Activated naive CD4-positive, alpha-beta T cell treated with anti-CD3 and anti-CD28 coated beads for 36 hours (primary cell): ENCODE results near the gene DDI2. TPM values are rescaled to one million over a fixed set of nuclear protein-coding genes. Genes with fewer than 3 reads are reported as not detected.

Source experiments
- CTCF ChIA-PET: fragments of 350-600 bp; sonication (Branson Sonifier 250); formaldehyde crosslinking; loops from one replicate; lab custom pipeline; 2021; ENCODE audit warnings: antibody characterized with exemption; lab: Charles Lee
- DNase-seq: peaks from one replicate; pipeline ENCODE4 v3.0.0-alpha.2; 2020
- H3K27ac Mint-ChIP-seq: one replicate; pipeline ENCODE4 v1.8.0; 2021; ENCODE audit warnings: mild to moderate bottlenecking, mixed read lengths
- H3K27me3 Mint-ChIP-seq: one replicate; pipeline ENCODE4 v1.8.0; 2021; ENCODE audit warnings: low read depth, mixed read lengths
- H3K36me3 Mint-ChIP-seq: one replicate; pipeline ENCODE4 v1.8.0; 2021; ENCODE audit warnings: low read depth, mixed read lengths
- H3K4me1 Mint-ChIP-seq: one replicate; pipeline ENCODE4 v1.8.0; 2021; ENCODE audit warnings: low read depth, mixed read lengths
- H3K4me3 Mint-ChIP-seq: one replicate; pipeline ENCODE4 v1.8.0; 2021; ENCODE audit warnings: mild to moderate bottlenecking, moderate library complexity, mixed read lengths
- H3K9me3 Mint-ChIP-seq: one replicate; pipeline ENCODE4 v1.8.0; 2021; ENCODE audit warnings: mixed read lengths
- intact Hi-C: fragments of 100-400 bp; cut with micrococcal nuclease; formaldehyde crosslinking; loops from one replicate; pipeline ENCODE4 v1.15.1; 2023
- total RNA-seq, 2 experiments: library from RNA; stranded (reverse); gene quantifications; one replicate each; pipeline ENCODE4 v1.2.3, GENCODE V29; 2021

Gene DDI2
- total RNA-seq, 2 experiments from 2014 or later, result 19.6 to 20.7 TPM

DNA sequence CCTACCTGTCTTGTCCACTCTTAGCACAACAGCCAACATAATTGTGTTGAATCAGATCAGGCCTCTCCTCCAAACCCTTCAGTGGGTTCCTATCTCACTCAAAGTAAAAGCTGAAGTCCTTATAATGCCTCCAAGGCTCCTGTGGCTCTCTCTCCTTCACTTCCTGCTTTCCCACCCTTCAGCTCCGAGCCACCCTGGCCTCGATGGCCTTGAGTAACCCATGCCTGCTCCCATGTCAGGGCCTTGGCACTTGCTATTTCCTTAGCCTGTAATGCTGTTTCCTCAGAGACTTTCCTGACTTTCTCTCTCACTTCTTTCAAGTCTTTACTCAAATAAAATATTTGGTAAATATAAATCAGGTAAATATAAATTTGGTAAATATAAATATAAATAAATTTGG is 58.8 kb downstream of the DDI2 start:
- intact Hi-C loops, result no loop called here
- no peak for DNase-seq
- Mint-ChIP-seq H3K36me3 (no peaks in the 10 kb centered on the region), H3K27ac (no peak overlapping the region), H3K4me1 (peaks cover 18% of the 10 kb centered on the region), H3K9me3 (no peaks in the 10 kb centered on the region), H3K27me3 (no peaks in the 10 kb centered on the region), H3K4me3 (no peak overlapping the region)
- CTCF ChIA-PET, result no interaction called here

DNA sequence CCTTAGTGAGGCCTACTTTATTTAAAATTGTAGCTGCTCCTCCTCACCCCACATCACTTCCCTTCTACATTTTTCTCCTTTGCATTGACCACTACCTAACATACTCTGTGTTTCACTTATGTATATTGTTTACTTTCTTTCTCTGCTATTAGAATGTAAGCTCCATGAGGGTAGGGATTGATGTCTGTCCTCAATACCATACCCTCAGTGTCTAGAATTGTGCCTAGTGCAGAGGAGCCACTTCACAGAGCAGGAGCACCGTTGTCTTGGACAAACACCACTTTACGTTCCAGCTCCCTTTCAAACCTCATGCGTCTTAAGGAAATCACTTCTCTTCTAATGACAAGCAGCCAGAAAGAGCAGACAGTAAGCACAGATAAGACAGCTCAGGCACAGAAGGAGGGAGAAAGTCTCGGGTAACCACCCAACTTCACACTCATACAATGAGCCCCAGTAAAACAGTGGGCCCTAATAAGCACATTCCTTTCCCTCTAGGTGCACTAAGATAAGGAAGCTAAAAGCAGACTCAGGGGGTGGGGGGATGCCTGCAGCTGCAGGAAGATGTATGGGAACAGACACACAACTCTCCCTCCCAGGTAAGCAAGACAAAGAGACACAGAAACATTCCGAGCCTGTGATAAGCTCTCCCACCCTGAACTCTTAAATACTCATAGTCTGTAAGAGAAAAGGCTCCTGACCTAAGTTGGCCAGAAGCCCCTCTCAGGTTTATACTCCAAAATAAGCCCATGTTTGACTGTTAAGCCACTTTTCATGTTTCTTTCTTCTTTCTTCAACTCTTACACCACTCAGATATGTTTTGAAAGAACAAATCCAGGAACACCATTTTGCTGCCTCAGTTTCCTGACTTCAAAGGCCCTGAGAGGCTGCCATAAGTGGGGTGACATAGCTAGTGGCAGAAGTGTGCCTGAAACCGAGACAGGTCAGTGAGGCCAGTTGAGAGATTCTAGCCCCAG is 59.7 kb downstream of the DDI2 start:
- intact Hi-C loops, result no loop called here
- H3K27ac Mint-ChIP-seq, result no peak overlapping the region
- CTCF ChIA-PET, result interaction anchor here (0.5 to 0.8 kb wide), 2 partner anchors 12 to 115 kb away, joined by 3 to 4 read pairs; no protein-coding TSS in a partner anchor
- H3K4me1 Mint-ChIP-seq, result peaks cover 22% of the 10 kb centered on the region
- no peak for DNase-seq
- no peaks in the 10 kb centered on the region for H3K27me3 Mint-ChIP-seq
- H3K36me3 Mint-ChIP-seq, result no peaks in the 10 kb centered on the region
- H3K9me3 Mint-ChIP-seq, result no peaks in the 10 kb centered on the region
- no peak overlapping the region for H3K4me3 Mint-ChIP-seq

DNA sequence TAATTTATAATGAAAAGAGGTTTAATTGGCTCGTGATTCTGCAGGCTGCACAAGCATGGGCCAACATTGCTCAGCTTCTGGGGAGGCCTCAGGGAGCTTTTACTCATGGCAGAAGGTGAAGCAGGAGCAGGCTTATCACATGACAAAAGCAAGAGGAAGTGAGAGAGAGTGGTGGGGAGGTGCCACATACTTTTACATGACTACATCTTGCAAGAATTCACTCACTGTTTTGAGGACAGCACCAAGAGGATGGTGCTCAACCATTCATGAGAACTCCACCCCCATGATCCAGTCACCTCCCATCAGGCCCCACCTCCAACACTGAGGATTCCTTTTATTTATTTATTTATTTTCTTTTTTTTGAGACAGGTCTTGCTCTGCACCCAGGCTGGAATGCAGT is 61.3 kb downstream of the DDI2 start:
- H3K27ac Mint-ChIP-seq, result no peak overlapping the region
- peak; percentile 37 for DNase-seq
- no peaks in the 10 kb centered on the region for H3K9me3 Mint-ChIP-seq
- intact Hi-C loops, result no loop called here
- no peaks in the 10 kb centered on the region for H3K27me3 Mint-ChIP-seq
- peaks cover 22% of the 10 kb centered on the region for H3K4me1 Mint-ChIP-seq
- H3K4me3 Mint-ChIP-seq, result no peak overlapping the region
- CTCF ChIA-PET, result no interaction called here
- H3K36me3 Mint-ChIP-seq, result no peaks in the 10 kb centered on the region

DNA sequence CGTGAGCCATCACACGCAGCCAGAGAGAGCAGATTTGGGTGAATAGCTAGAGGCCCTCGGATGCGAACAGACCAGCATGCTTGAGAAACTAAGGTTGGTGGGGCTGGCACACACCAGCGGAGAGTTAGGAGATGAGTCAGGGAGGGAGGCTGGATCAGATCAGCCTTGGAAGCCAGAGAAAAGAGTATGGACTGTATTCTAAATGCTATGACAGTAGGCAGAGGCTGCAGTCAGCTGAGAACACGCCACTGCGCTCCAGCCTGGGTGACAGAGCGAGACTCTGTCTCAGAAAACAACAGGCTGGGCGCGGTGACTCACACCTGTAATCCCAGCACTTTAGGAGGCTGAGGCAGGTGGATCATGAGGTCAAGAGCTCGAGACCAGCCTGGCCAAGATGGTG is 62.9 kb downstream of the DDI2 start:
- H3K36me3 Mint-ChIP-seq, result no peaks in the 10 kb centered on the region
- intact Hi-C loops, result loop anchor here (2.0 kb wide), 1 partner anchor 17 kb away; no protein-coding TSS in a partner anchor
- no peaks in the 10 kb centered on the region for H3K9me3 Mint-ChIP-seq
- H3K27me3 Mint-ChIP-seq, result no peaks in the 10 kb centered on the region
- no peak overlapping the region for H3K27ac Mint-ChIP-seq
- peaks cover 24% of the 10 kb centered on the region for H3K4me1 Mint-ChIP-seq
- no peak overlapping the region for H3K4me3 Mint-ChIP-seq
- DNase-seq, result no peak
- CTCF ChIA-PET, result no interaction called here

DNA sequence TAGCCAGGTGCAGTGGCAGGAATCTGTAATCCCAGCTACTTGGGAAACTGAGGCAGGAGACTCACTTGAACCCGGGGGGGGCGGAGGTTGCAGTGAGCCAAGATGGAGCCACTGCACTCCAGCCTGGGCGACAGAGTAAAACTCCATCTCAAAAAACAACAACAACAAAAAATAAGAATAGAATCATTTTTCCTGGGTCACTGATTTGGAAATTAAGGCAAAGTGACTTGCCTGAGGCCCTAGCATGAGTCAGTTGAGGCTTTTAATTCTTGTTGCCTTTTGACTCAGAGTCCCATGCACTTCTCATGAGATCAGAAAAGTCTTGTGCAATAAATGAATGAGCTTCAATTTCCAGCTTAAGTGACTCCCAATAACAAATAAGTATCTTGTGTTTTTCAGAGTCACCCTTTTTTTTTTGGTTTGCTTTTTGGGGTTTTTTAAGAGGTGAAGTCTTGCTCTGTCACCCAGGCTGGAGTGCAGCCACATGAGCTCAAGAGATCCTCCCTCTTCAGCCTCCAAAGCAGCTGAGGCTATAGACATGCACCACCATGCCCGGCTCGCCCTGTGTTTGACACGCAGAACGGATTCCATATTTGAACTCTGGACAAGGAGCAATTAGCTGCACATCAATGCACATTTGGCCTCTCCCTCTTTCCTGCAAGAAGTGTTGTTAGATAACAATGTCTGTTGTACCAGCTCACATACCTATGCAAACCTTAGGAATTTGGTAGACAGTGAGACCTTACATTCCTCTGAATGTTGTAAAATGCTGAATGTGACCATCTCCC is 63.5 kb downstream of the DDI2 start:
- Mint-ChIP-seq H3K4me3 (no peak overlapping the region), H3K9me3 (no peaks in the 10 kb centered on the region), H3K4me1 (peaks cover 29% of the 10 kb centered on the region), H3K27me3 (no peaks in the 10 kb centered on the region), H3K27ac (peak overlapping the region; percentile 50), H3K36me3 (no peaks in the 10 kb centered on the region)
- CTCF ChIA-PET, result interaction anchor here (0.7 kb wide), 1 partner anchor 50 kb away, joined by 3 read pairs; no protein-coding TSS in a partner anchor
- intact Hi-C loops, result loop anchor here (2.0 kb wide), 1 partner anchor 16 kb away; no protein-coding TSS in a partner anchor
- DNase-seq, result peak; percentile 26

- no peak overlapping the region for H3K4me3 Mint-ChIP-seq
- H3K27me3 Mint-ChIP-seq, result no peaks in the 10 kb centered on the region
- intact Hi-C loops, result loop anchor here (2.0 kb wide), 1 partner anchor 15 kb away; no protein-coding TSS in a partner anchor
- DNase-seq, result no peak
- peaks cover 35% of the 10 kb centered on the region for H3K4me1 Mint-ChIP-seq
- no peak overlapping the region for H3K27ac Mint-ChIP-seq
- no peaks in the 10 kb centered on the region for H3K9me3 Mint-ChIP-seq
- CTCF ChIA-PET, result interaction anchor here (0.7 kb wide), 2 partner anchors 35 to 51 kb away, joined by 3 read pairs; no protein-coding TSS in a partner anchor
- peaks cover 4% of the 10 kb centered on the region for H3K36me3 Mint-ChIP-seq
Measured at GRCh38 chr1:15681349-15682292, 64.4 kb downstream of the DDI2 start.

GRCh38 chr1:15682936-15683341 is 65.7 kb downstream of the DDI2 start:
- no peak for DNase-seq
- intact Hi-C loops, result no loop called here
- H3K36me3 Mint-ChIP-seq, result peaks cover 9% of the 10 kb centered on the region
- H3K4me3 Mint-ChIP-seq, result peak overlapping the region; percentile 44
- H3K4me1 Mint-ChIP-seq, result peaks cover 46% of the 10 kb centered on the region
- peak overlapping the region; percentile 76 for H3K27ac Mint-ChIP-seq
- H3K9me3 Mint-ChIP-seq, result peaks cover under 1% of the 10 kb centered on the region
- CTCF ChIA-PET, result no interaction called here
- H3K27me3 Mint-ChIP-seq, result no peaks in the 10 kb centered on the region

DNA sequence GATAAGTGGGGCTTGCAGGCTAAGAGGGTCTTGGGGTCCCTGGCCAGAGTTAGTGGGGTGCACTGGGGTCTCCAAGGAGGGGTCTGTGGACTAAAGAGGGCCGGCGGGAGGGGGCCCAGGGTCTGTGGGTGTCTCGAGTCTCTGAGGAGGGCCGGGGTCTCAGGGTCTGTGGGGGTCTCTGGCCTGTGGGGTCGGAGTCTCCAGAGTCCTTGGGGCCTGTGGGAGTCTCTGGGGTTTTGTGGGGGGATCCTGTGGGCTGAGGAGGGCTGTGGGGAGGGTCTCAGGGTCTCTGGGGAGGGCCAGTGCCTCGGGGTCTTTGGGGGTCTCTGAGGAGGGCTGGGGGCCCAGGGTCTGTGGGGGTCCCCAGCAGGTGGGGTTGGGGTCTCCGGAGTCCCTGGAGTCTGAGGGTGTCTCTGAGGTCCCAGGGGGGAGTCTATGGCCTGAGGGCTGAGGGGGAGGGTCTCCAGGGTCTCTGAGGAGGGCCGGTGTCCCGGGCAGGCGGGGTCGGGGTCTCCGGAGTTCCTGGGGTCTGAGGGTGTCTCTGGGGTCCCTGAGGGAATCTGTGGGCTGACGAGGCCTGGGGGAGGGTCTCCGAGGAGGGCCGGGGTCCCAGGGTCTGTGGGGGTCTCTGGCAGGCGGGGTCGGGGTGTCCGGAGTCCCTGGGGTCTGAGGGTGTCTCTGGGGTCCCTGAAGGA is 66.2 kb downstream of the DDI2 start:
- Mint-ChIP-seq H3K4me1 (peaks cover 48% of the 10 kb centered on the region), H3K9me3 (peaks cover 3% of the 10 kb centered on the region), H3K36me3 (peaks cover 11% of the 10 kb centered on the region), H3K27ac (peak overlapping the region; percentile 76), H3K4me3 (peak overlapping the region; percentile 65), H3K27me3 (no peaks in the 10 kb centered on the region)
- no peak for DNase-seq
- CTCF ChIA-PET, result no interaction called here
- intact Hi-C loops, result loop anchor here (2.0 kb wide), 1 partner anchor 67 kb away; the partner anchor contains the start of gene DDI2

GRCh38 chr1:15684042-15684461 is 66.8 kb downstream of the DDI2 start, which contains the start of gene PLEKHM2:
Gene PLEKHM2, plus strand, starts transcription at chr1:15684320. Its CDS starts 239 bp downstream, at chr1:15684559.
- intact Hi-C loops, result loop anchor here (2.0 kb wide), 1 partner anchor 67 kb away; the partner anchor contains the start of gene DDI2
- Mint-ChIP-seq H3K36me3 (peaks cover 12% of the 10 kb centered on the region), H3K4me3 (peak within 1 kb of the TSS; percentile 85), H3K27ac (peak within 1 kb of the TSS; percentile 85), H3K4me1 (peaks cover 47% of the 10 kb centered on the region), H3K9me3 (peaks cover 3% of the 10 kb centered on the region), H3K27me3 (no peaks in the 10 kb centered on the region)
- peak; percentile 44 for DNase-seq
- CTCF ChIA-PET, result no interaction called here

- peak; percentile 61 for DNase-seq
- H3K27ac Mint-ChIP-seq, result peak overlapping the region; percentile 85
- CTCF ChIA-PET, result interaction anchor here (0.9 kb wide), 1 partner anchor 12 kb away, joined by 3 read pairs; no protein-coding TSS in a partner anchor
- H3K4me3 Mint-ChIP-seq, result peak overlapping the region; percentile 85
- peaks cover 12% of the 10 kb centered on the region for H3K36me3 Mint-ChIP-seq
- intact Hi-C loops, result loop anchor here (1.0 to 2.0 kb wide), 3 partner anchors 13 to 158 kb away; partner anchors contain the start of genes DDI2 and DNAJC16
- no peaks in the 10 kb centered on the region for H3K27me3 Mint-ChIP-seq
- peaks cover 45% of the 10 kb centered on the region for H3K4me1 Mint-ChIP-seq
- H3K9me3 Mint-ChIP-seq, result peaks cover 3% of the 10 kb centered on the region
Measured at GRCh38 chr1:15684468-15685291, 67.4 kb downstream of the DDI2 start.
